Measurements from ENCODE around the gene CCDC188.

DNA sequence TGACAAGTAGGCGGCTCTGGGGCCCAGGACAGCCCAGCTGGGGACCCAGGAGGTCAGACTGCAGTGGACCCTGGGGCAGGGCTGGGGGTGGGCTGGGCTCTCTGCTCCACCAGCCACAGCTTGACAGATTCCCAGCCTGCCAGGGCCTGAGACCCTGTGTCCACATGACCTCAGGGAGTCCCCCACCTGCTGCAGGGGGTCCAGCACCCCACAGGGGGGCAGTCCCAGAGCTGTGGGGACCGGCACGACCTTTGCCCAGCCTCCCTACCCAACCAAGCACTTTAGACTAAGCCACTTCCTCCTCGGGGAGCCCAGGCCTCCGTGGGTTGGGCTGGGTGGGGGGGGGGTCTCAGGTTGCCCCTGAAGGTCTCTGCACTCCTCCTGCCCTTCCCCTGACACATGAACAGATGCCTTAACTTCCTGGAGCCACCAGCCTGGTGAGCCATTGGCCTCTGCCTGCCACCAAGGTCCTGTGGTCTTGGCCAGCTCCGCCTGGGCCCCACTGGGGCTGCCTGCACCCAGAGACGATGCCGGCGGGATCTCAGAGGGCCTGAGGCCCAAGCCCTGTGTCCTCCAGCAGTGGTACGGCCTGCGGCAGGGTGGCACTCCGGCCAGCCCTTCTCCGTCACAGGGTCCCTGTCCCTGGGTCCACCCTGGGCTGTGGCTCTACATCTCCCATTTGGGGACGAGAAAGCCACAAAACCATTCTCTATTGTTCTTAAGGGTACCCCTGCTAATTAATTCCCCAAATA lies 3.4 kb downstream of the CCDC188 start:
- TF ChIP-seq, protein P1, sequence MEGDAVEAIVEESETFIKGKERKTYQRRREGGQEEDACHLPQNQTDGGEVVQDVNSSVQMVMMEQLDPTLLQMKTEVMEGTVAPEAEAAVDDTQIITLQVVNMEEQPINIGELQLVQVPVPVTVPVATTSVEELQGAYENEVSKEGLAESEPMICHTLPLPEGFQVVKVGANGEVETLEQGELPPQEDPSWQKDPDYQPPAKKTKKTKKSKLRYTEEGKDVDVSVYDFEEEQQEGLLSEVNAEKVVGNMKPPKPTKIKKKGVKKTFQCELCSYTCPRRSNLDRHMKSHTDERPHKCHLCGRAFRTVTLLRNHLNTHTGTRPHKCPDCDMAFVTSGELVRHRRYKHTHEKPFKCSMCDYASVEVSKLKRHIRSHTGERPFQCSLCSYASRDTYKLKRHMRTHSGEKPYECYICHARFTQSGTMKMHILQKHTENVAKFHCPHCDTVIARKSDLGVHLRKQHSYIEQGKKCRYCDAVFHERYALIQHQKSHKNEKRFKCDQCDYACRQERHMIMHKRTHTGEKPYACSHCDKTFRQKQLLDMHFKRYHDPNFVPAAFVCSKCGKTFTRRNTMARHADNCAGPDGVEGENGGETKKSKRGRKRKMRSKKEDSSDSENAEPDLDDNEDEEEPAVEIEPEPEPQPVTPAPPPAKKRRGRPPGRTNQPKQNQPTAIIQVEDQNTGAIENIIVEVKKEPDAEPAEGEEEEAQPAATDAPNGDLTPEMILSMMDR (IDR thresholded peaks at IDR 0.05; ENCODE audit: insufficient read depth, low read depth, low read length), result no peak
- no peak for TF ChIP-seq EZH2 (IDR thresholded peaks at IDR 0.05; ENCODE audit: insufficient read depth, low read length)
